GM12878 (cell line): ENCODE measurements around the gene XPNPEP3.

Experiments
- BACH1 ChIP-seq: fragments of 450-650 bp; IDR thresholded peaks from 2 replicates; pipeline ENCODE4 v1.6.1; 2017; ENCODE audit warnings: mild to moderate bottlenecking, borderline replicate concordance
- CEBPB ChIP-seq, 2 experiments: fragments of 150-350 bp in 1 of 2; IDR thresholded peaks; 2 replicates each; pipeline ENCODE4 v1.6.1; 2012 to 2014; ENCODE audit warnings: low read depth in 2 of 2, low read length in 2 of 2, borderline replicate concordance in 1 of 2, inconsistent platforms in 1 of 2
- NR2C1 ChIP-seq: fragments of 450-650 bp; IDR thresholded peaks from 2 replicates; pipeline ENCODE4 v1.6.1; 2017; ENCODE audit warnings: antibody characterized with exemption, mild to moderate bottlenecking, moderate library complexity
- POLR2A ChIP-seq: IDR thresholded peaks from 2 replicates; pipeline ENCODE4 v1.6.1; 2011; ENCODE audit warnings: low read depth, mild to moderate bottlenecking, low read length
- POLR2AphosphoS5 ChIP-seq: IDR thresholded peaks from 2 replicates; pipeline ENCODE4 v1.6.1; 2011; ENCODE audit warnings: mild to moderate bottlenecking, low read length, inconsistent platforms
- RAD21 ChIP-seq: IDR thresholded peaks from 2 replicates; pipeline ENCODE4 v1.6.1; 2011; ENCODE audit warnings: mild to moderate bottlenecking, low read depth, low read length, moderate library complexity; ENCODE audit not compliant: insufficient read depth
- RBBP5 ChIP-seq: fragments of 200-600 bp; sonication (generic); conservative IDR thresholded peaks from 2 replicates; pipeline ENCODE4 v1.6.1; 2016
- TCF7 ChIP-seq: IDR thresholded peaks from 2 replicates; pipeline ENCODE4 v1.6.1; 2014; ENCODE audit warnings: antibody characterized with exemption, borderline replicate concordance
- ZSCAN29 ChIP-seq: fragments of 450-650 bp; IDR thresholded peaks from 2 replicates; pipeline ENCODE4 v1.6.1; 2017; ENCODE audit warnings: mild to moderate bottlenecking, moderate library complexity
- TF ChIP-seq, protein P1 (sequence below): fragments of 450-650 bp; IDR thresholded peaks from 2 replicates; pipeline ENCODE4 v1.6.1; 2018; ENCODE audit warnings: mild to moderate bottlenecking, low read depth, moderate library complexity; ENCODE audit not compliant: partially characterized antibody
- TF ChIP-seq, protein P2 (sequence below): IDR thresholded peaks from 2 replicates; pipeline ENCODE4 v1.6.1; 2012; ENCODE audit warnings: low read depth, low read length, improper control_type of control experiment
- TF ChIP-seq, protein P3 (sequence below), 3 experiments: IDR thresholded peaks in 2 of 3; conservative IDR thresholded peaks in 1 of 3; 2 replicates each; pipeline ENCODE4 v1.5.1; 2011; ENCODE audit warnings: low read depth in 3 of 3, low read length in 3 of 3, mild to moderate bottlenecking in 3 of 3, control low read depth in 2 of 3, moderate library complexity in 2 of 3, inconsistent platforms in 1 of 3, mixed read lengths in 1 of 3; ENCODE audit not compliant: control insufficient read depth in 2 of 3, insufficient read depth in 1 of 3; ENCODE audit errors: extremely low read depth in 1 of 3
- TF ChIP-seq, protein P4 (sequence below): fragments of 450-650 bp; IDR thresholded peaks from 2 replicates; pipeline ENCODE4 v1.6.1; 2016; ENCODE audit warnings: mild to moderate bottlenecking, moderate library complexity, borderline replicate concordance

DNA sequence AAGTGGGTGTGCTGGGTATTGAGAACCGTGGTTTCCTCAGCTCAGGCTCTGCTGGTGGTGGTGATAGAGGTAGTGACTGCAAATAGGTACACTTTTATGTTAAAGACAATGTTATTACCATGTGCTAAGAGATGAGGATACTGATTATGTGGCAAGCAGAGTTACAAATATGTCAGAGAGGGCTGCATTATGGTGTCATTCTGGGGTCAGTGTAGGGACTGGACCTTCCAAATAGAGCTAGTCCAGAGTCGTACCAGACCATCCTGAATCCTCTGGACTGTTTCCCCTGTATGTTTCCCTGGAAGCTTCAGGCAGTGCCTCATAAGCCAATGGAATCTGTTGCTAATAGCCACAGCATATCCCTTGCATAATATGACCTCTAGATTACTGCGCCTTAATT lies 5.1 kb downstream of the XPNPEP3 start, which contains the start of gene DNAJB7:
- TF ChIP-seq, protein P1, sequence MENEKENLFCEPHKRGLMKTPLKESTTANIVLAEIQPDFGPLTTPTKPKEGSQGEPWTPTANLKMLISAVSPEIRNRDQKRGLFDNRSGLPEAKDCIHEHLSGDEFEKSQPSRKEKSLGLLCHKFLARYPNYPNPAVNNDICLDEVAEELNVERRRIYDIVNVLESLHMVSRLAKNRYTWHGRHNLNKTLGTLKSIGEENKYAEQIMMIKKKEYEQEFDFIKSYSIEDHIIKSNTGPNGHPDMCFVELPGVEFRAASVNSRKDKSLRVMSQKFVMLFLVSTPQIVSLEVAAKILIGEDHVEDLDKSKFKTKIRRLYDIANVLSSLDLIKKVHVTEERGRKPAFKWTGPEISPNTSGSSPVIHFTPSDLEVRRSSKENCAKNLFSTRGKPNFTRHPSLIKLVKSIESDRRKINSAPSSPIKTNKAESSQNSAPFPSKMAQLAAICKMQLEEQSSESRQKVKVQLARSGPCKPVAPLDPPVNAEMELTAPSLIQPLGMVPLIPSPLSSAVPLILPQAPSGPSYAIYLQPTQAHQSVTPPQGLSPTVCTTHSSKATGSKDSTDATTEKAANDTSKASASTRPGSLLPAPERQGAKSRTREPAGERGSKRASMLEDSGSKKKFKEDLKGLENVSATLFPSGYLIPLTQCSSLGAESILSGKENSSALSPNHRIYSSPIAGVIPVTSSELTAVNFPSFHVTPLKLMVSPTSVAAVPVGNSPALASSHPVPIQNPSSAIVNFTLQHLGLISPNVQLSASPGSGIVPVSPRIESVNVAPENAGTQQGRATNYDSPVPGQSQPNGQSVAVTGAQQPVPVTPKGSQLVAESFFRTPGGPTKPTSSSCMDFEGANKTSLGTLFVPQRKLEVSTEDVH: no peak
- TF ChIP-seq BACH1 (no peak), POLR2AphosphoS5 (no peak), CEBPB (IDR thresholded peaks at IDR 0.05; ENCODE audit: borderline replicate concordance in 1 of 2, low read depth in 2 of 2, low read length in 2 of 2) (no peak), TCF7 (no peak), POLR2A (no peak), RBBP5 (no peak), RAD21 (no peak), ZSCAN29 (no peak), NR2C1 (no peak)
- TF ChIP-seq, protein P2, sequence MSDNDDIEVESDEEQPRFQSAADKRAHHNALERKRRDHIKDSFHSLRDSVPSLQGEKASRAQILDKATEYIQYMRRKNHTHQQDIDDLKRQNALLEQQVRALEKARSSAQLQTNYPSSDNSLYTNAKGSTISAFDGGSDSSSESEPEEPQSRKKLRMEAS: no peak
- TF ChIP-seq, protein P3, sequence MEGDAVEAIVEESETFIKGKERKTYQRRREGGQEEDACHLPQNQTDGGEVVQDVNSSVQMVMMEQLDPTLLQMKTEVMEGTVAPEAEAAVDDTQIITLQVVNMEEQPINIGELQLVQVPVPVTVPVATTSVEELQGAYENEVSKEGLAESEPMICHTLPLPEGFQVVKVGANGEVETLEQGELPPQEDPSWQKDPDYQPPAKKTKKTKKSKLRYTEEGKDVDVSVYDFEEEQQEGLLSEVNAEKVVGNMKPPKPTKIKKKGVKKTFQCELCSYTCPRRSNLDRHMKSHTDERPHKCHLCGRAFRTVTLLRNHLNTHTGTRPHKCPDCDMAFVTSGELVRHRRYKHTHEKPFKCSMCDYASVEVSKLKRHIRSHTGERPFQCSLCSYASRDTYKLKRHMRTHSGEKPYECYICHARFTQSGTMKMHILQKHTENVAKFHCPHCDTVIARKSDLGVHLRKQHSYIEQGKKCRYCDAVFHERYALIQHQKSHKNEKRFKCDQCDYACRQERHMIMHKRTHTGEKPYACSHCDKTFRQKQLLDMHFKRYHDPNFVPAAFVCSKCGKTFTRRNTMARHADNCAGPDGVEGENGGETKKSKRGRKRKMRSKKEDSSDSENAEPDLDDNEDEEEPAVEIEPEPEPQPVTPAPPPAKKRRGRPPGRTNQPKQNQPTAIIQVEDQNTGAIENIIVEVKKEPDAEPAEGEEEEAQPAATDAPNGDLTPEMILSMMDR (IDR thresholded peaks at IDR 0.05 in 2 of 3, conservative IDR thresholded peaks at IDR 0.05 in 1 of 3; ENCODE audit: control insufficient read depth in 2 of 3, extremely low read depth in 1 of 3, insufficient read depth in 1 of 3, low read depth in 3 of 3, low read length in 3 of 3): no peak
- TF ChIP-seq, protein P4, sequence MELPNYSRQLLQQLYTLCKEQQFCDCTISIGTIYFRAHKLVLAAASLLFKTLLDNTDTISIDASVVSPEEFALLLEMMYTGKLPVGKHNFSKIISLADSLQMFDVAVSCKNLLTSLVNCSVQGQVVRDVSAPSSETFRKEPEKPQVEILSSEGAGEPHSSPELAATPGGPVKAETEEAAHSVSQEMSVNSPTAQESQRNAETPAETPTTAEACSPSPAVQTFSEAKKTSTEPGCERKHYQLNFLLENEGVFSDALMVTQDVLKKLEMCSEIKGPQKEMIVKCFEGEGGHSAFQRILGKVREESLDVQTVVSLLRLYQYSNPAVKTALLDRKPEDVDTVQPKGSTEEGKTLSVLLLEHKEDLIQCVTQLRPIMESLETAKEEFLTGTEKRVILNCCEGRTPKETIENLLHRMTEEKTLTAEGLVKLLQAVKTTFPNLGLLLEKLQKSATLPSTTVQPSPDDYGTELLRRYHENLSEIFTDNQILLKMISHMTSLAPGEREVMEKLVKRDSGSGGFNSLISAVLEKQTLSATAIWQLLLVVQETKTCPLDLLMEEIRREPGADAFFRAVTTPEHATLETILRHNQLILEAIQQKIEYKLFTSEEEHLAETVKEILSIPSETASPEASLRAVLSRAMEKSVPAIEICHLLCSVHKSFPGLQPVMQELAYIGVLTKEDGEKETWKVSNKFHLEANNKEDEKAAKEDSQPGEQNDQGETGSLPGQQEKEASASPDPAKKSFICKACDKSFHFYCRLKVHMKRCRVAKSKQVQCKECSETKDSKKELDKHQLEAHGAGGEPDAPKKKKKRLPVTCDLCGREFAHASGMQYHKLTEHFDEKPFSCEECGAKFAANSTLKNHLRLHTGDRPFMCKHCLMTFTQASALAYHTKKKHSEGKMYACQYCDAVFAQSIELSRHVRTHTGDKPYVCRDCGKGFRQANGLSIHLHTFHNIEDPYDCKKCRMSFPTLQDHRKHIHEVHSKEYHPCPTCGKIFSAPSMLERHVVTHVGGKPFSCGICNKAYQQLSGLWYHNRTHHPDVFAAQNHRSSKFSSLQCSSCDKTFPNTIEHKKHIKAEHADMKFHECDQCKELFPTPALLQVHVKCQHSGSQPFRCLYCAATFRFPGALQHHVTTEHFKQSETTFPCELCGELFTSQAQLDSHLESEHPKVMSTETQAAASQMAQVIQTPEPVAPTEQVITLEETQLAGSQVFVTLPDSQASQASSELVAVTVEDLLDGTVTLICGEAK: no peak
